GM12878 (cell line): ENCODE results near the gene ATXN1. TPM values are rescaled to one million over a fixed set of nuclear protein-coding genes. Genes with fewer than 3 reads are reported as not detected.

Source experiments
- BACH1 ChIP-seq: fragments of 450-650 bp; IDR thresholded peaks from 2 replicates; pipeline ENCODE4 v1.6.1; 2017; ENCODE audit warnings: mild to moderate bottlenecking, borderline replicate concordance
- CEBPB ChIP-seq, 2 experiments: fragments of 150-350 bp in 1 of 2; IDR thresholded peaks; 2 replicates each; pipeline ENCODE4 v1.6.1; 2012 to 2014; ENCODE audit warnings: low read depth in 2 of 2, low read length in 2 of 2, borderline replicate concordance in 1 of 2, inconsistent platforms in 1 of 2
- CREB1 ChIP-seq: IDR thresholded peaks from 2 replicates; pipeline ENCODE4 v1.6.1; 2012; ENCODE audit warnings: low read depth, mild to moderate bottlenecking, inconsistent platforms
- ESRRA ChIP-seq: IDR thresholded peaks from 2 replicates; pipeline ENCODE4 v1.6.1; 2012; ENCODE audit warnings: mild to moderate bottlenecking, low read length, improper control_type of control experiment
- LARP7 ChIP-seq: fragments of 450-650 bp; IDR thresholded peaks from 2 replicates; pipeline ENCODE4 v1.6.1; 2017; ENCODE audit warnings: mild to moderate bottlenecking
- PBX3 ChIP-seq: IDR thresholded peaks from 2 replicates; pipeline ENCODE4 v1.6.1; 2011; ENCODE audit warnings: mild to moderate bottlenecking, low read depth, low read length, moderate library complexity; ENCODE audit not compliant: insufficient replicate concordance
- PRDM15 ChIP-seq: fragments of 450-650 bp; formaldehyde crosslinking; IDR thresholded peaks from 2 replicates; pipeline ENCODE4 v1.4.0; 2020; ENCODE audit warnings: mild to moderate bottlenecking, moderate library complexity
- SREBF2 ChIP-seq: IDR thresholded peaks from 2 replicates; pipeline ENCODE4 v1.6.1; 2012; ENCODE audit warnings: mild to moderate bottlenecking, low read length
- ZNF687 ChIP-seq: fragments of 450-650 bp; IDR thresholded peaks from 2 replicates; pipeline ENCODE4 v1.6.1; 2017; ENCODE audit warnings: mild to moderate bottlenecking, moderate library complexity
- polyA plus RNA-seq, 11 experiments: library from polyadenylated mRNA; depleted of rRNA in 4 of 11; unstranded in 6 of 11; stranded (reverse) in 5 of 11; fragments of >200 nt; fragmentation: Nextera tagmentation in 4 of 11; fragmentation: Illumina TruSeq in 1 of 11; extraction: Ambion mirVana in 4 of 11; extraction: Trizol in 1 of 11; gene quantifications; 1 replicate in 1 of 11; 2 replicates in 10 of 11; pipeline versions ENCODE4 v1.2.1 to v1.2.3, GENCODE V29; 2011 to 2016; ENCODE audit warnings: inconsistent platforms in 2 of 11, missing spikeins in 2 of 11, low read depth in 1 of 11
- total RNA-seq, 4 experiments: library from RNA; depleted of rRNA in 3 of 4; stranded (reverse); fragments of >200 nt in 3 of 4; fragmentation: Illumina TruSeq in 1 of 4; extraction: Trizol in 1 of 4; gene quantifications; 2 replicates each; pipeline versions ENCODE4 v1.2.1 to v1.2.3, GENCODE V29; 2013 to 2021

The ATXN1 gene
- total and polyA plus RNA-seq, 10 of the 15 experiments (the other 5 are each of a cell fraction or from before 2014, with no cell fraction given), result 12.2 to 51.2 (median 20.5) TPM

- no peak for TF ChIP-seq PRDM15 (CRISPR knock-in tag)
- no peak for TF ChIP-seq CREB1
- TF ChIP-seq PBX3, result no peak
- TF ChIP-seq LARP7, result no peak
- no peak for TF ChIP-seq CEBPB (IDR thresholded peaks at IDR 0.05; ENCODE audit: borderline replicate concordance in 1 of 2, low read depth in 2 of 2, low read length in 2 of 2)
- no peak for TF ChIP-seq BACH1
- TF ChIP-seq SREBF2, result no peak
- no peak for TF ChIP-seq ESRRA
- no peak for TF ChIP-seq ZNF687
Measured at GRCh38 chr6:16398587-16398986, 362.7 kb downstream of the ATXN1 start (continued).
